Activated CD8-positive, alpha-beta T cell treated with anti-CD3 and anti-CD28 coated beads for 36 hours (primary cell): Measurements from ENCODE around the gene COX19. TPM values are rescaled to one million over a fixed set of nuclear protein-coding genes. Genes with fewer than 3 reads are reported as not detected.
A peak's percentile ranks its signal among the peaks of the same experiment; 100 is the strongest.

Experiments
- ATAC-seq: fragments of 200-7000 bp; cut with Tn5 transposase; one replicate; pipeline ENCODE4 v1.10.0; 2021; ENCODE audit warnings: mild to moderate bottlenecking, moderate library complexity
- CTCF ChIA-PET: fragments of 350-600 bp; sonication (Branson Sonifier 250); formaldehyde crosslinking; loops from one replicate; lab custom pipeline; 2021; ENCODE audit warnings: antibody characterized with exemption; lab: Charles Lee
- POLR2A ChIA-PET: fragments of 350-600 bp; sonication (Branson Sonifier 250); formaldehyde crosslinking; loops from one replicate; lab custom pipeline; 2021; ENCODE audit warnings: antibody characterized with exemption; lab: Charles Lee
- DNase-seq: peaks from one replicate; pipeline ENCODE4 v3.0.0-alpha.2; 2020
- H3K27ac Mint-ChIP-seq: one replicate; pipeline ENCODE4 v1.8.0; 2021; ENCODE audit warnings: mild to moderate bottlenecking, mixed read lengths
- H3K27me3 Mint-ChIP-seq: one replicate; pipeline ENCODE4 v1.8.0; 2021; ENCODE audit warnings: mixed read lengths
- H3K36me3 Mint-ChIP-seq: one replicate; pipeline ENCODE4 v1.8.0; 2021; ENCODE audit warnings: low read depth, mixed read lengths
- H3K4me1 Mint-ChIP-seq: one replicate; pipeline ENCODE4 v1.8.0; 2021; ENCODE audit warnings: low read depth, mixed read lengths
- H3K4me3 Mint-ChIP-seq: one replicate; pipeline ENCODE4 v1.8.0; 2021; ENCODE audit warnings: mild to moderate bottlenecking, moderate library complexity, mixed read lengths
- H3K9me3 Mint-ChIP-seq: one replicate; pipeline ENCODE4 v1.8.0; 2021; ENCODE audit warnings: mixed read lengths
- intact Hi-C: fragments of 100-400 bp; cut with micrococcal nuclease; formaldehyde crosslinking; loops from one replicate; pipeline ENCODE4 v1.10.0; 2022
- total RNA-seq, 2 experiments: library from RNA; stranded (reverse); gene quantifications; one replicate each; pipeline ENCODE4 v1.2.3, GENCODE V29; 2021
- TF ChIP-seq, protein P1 (sequence below): fragments of 200-600 bp; IDR thresholded peaks from one replicate; pipeline ENCODE4 v1.8.0; 2022; ENCODE audit warnings: antibody characterized with exemption, mild to moderate bottlenecking

Gene COX19
- total RNA-seq, 2 experiments from 2014 or later: 15.5 to 18.0 TPM

DNA sequence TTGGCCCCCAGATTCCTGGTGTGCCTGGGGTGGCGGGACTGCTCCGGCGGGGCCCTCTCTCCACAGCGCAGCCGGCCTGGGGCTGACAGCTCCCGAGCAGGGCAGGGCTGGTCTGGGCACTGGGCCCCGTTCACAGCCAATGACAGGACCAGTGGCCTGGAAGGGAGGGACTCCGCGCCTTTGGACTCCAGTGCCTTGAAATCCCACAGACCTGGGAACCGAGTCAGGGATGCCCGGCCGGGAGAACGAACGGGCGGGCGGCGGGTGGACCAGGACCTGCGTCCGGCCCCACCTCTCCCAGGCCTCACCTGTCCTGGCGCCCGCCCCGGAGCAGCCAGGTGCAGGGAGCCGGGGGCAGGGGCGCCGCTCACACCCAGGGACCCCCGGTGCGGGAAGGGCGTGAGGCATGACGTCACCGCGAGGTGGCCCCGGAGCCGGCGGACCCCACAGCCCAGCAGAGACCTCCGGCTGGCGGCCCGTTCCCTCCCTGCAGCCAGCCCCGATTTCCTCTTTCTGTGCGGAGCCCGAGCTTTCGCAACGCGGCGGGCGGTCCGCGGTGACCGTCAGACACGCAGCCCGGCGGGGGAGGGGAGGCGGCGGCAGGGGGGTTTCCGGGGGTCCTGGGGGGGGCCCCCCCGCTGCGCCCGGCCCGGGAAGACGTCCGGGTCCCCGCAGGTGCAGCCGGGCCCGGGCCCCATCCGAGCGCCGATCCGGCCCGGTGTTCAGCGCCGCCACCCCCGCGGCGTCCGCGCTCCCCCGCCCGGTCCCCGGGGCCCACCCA lies 21.6 kb downstream of the COX19 start:
- intact Hi-C loops: no loop called here
- TF ChIP-seq, protein P1, sequence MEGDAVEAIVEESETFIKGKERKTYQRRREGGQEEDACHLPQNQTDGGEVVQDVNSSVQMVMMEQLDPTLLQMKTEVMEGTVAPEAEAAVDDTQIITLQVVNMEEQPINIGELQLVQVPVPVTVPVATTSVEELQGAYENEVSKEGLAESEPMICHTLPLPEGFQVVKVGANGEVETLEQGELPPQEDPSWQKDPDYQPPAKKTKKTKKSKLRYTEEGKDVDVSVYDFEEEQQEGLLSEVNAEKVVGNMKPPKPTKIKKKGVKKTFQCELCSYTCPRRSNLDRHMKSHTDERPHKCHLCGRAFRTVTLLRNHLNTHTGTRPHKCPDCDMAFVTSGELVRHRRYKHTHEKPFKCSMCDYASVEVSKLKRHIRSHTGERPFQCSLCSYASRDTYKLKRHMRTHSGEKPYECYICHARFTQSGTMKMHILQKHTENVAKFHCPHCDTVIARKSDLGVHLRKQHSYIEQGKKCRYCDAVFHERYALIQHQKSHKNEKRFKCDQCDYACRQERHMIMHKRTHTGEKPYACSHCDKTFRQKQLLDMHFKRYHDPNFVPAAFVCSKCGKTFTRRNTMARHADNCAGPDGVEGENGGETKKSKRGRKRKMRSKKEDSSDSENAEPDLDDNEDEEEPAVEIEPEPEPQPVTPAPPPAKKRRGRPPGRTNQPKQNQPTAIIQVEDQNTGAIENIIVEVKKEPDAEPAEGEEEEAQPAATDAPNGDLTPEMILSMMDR: no peak
- peak; percentile 21 for ATAC-seq
- Mint-ChIP-seq H3K4me3 (peak overlapping the region; percentile 58), H3K27me3 (peaks cover 2% of the 10 kb centered on the region), H3K27ac (no peak overlapping the region), H3K36me3 (peaks cover 15% of the 10 kb centered on the region), H3K9me3 (no peaks in the 10 kb centered on the region), H3K4me1 (peaks cover 19% of the 10 kb centered on the region)
- DNase-seq: peak; percentile 34
- POLR2A ChIA-PET: interaction anchor here (0.8 to 1.8 kb wide), 7 partner anchors 9 to 197 kb away, joined by 3 to 5 read pairs (median 3); no protein-coding TSS in a partner anchor
- CTCF ChIA-PET: interaction anchor here (0.6 to 1.5 kb wide), 4 partner anchors 16 to 46 kb away, joined by 3 to 5 read pairs (median 4); partner anchors contain the start of gene COX19

DNA sequence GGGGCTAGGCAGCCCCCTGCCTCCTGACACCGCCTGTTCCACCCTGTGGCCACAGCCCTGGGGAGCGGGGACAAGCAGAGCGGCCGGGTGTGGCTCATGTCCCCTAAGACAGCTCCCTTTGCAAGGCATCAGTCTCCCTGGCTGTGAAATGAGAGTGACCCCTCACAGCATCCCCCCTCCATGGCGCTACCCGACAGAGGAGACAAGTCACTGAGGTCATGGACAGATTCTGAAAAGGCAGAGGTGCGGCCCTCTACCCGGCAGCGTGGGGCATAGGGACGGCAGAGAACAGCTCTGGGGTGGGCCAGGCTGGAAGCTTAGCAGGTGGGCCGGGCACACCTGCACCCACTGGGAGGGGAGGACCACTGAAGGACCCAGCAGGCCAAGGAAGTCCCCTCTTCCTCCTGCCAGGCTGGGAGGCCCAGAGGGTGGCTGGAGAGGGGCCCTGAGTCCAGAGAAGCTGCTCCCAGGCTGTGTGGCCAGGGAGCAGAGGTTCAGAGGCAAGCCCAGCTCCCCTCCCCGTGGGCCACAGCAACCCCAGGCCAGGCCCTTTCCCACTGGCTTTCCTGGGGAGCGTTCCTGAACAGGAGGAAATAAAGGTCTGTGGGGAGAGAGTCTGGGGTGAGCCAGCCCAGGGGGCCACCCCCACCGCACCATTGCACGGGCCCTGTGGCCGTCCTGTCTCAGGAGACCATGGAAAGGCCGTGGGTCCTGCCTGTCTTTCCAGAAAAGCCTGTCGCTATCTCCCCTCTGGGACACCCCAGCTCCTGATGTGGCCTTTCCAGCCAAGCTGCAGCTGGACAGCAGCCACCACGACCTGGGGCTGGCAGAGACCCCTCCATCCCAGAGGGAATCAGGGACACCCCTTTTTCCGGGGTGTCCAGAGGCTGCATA lies 22.6 kb downstream of the COX19 start:
- Mint-ChIP-seq H3K4me1 (peaks cover 21% of the 10 kb centered on the region), H3K27me3 (peaks cover 2% of the 10 kb centered on the region), H3K4me3 (peak overlapping the region; percentile 58), H3K9me3 (no peaks in the 10 kb centered on the region), H3K27ac (peak overlapping the region; percentile 18), H3K36me3 (peaks cover 15% of the 10 kb centered on the region)
- ATAC-seq: no peak
- intact Hi-C loops: no loop called here
- POLR2A ChIA-PET: interaction anchor here (0.9 to 1.8 kb wide), 8 partner anchors 10 to 45 kb away, joined by 3 to 5 read pairs (median 4); no protein-coding TSS in a partner anchor
- TF ChIP-seq, protein P1: no peak
- no peak for DNase-seq
- CTCF ChIA-PET: interaction anchor here (0.8 to 1.5 kb wide), 5 partner anchors 15 to 80 kb away, joined by 3 to 5 read pairs (median 4); partner anchors contain the start of gene COX19

DNA sequence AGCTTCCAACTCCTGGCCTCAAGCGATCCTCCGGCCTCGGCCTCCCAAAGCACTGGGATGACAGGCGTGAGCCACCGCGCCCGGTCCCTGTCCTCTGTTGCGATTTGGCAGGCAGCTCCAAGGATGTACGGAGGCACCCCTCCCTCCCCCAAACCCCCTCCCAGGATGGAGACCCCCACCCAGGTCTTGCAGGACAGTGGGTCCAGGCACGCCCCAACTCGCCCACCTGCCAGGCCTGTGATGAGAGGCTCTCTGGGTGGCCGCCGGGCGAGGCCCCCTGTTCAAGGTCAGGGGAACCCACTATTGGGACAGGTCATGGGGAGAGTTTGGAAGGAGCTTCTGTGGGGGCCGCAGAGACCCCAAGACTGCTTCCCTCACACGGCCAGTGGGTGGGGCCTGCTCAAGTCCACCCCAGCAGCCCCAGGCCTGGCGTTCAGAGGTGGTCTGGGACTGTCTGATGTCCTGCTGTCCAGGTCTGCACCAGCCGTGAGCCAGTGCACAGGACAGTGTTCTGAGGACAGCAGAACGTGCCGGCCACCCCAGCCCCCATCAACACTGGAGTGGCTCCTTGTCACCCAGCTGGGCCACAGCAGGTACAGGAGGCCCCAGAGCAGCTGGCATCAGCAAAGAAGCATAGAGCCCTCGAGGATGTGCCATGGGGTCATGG lies 23.3 kb downstream of the COX19 start:
- Mint-ChIP-seq H3K36me3 (peaks cover 15% of the 10 kb centered on the region), H3K4me1 (peaks cover 21% of the 10 kb centered on the region), H3K27me3 (peaks cover 2% of the 10 kb centered on the region), H3K27ac (no peak overlapping the region), H3K9me3 (no peaks in the 10 kb centered on the region), H3K4me3 (peak overlapping the region; percentile 42)
- intact Hi-C loops: no loop called here
- POLR2A ChIA-PET: interaction anchor here (0.6 to 1.8 kb wide), 7 partner anchors 11 to 135 kb away, joined by 3 to 5 read pairs (median 3); no protein-coding TSS in a partner anchor
- TF ChIP-seq, protein P1: no peak
- CTCF ChIA-PET: interaction anchor here (0.9 to 1.5 kb wide), 5 partner anchors 22 to 114 kb away, joined by 3 to 5 read pairs (median 4); no protein-coding TSS in a partner anchor
- no peak for DNase-seq
- no peak for ATAC-seq

DNA sequence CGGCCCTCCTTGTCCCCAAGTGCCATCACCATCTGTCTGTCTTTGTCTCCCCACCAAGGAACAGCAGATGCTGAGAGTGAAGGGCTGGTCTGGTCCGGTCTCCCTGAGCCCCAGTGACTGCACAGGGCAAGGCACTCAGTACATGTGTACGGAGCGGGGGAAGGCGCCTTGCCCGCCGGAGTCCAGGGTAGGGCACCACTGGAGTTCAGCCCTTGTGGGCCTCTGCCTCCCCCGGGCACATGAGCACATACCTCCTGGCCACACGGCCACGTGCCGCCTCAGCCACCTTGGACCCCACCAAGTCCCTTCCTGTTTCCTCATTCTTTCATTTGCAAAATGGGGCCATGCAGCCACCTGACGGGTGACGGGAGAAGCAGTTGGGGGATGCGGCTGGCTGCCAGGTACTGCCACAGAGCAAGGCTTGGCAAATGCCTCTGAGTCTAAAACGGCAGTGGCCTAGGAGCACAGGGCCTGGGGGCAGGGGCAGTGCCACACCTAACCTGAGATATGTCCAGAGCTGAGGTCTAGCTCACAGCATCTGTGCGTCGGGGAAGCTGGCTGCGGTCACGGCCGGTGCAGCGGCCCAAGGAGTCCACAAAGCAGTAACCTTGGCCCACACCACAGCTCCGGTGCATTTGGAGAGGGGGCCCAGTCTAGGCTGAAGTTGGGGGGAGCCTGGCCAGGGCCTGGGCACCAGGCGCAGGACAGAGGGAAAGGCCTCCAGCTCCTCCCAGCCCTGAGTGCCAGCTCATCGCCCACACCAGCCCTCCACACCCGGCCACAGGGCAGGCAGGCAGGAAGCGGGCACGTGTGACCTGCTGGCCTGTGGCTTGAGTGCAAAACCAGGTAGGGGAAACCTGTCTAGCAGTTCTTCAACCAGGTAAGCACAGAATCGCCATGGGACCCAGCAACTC lies 26.1 kb downstream of the COX19 start:
- H3K27ac Mint-ChIP-seq: peak overlapping the region; percentile 44
- no peak for ATAC-seq
- H3K4me1 Mint-ChIP-seq: peaks cover 17% of the 10 kb centered on the region
- H3K4me3 Mint-ChIP-seq: no peak overlapping the region
- TF ChIP-seq, protein P1: no peak
- no peaks in the 10 kb centered on the region for H3K27me3 Mint-ChIP-seq
- H3K36me3 Mint-ChIP-seq: peaks cover 16% of the 10 kb centered on the region
- no peak for DNase-seq
- CTCF ChIA-PET: no interaction called here
- no peaks in the 10 kb centered on the region for H3K9me3 Mint-ChIP-seq
- intact Hi-C loops: loop anchor here (5.0 kb wide), 1 partner anchor 37 kb away; no protein-coding TSS in a partner anchor
- POLR2A ChIA-PET: interaction anchor here (0.7 kb wide), 1 partner anchor 52 kb away, joined by 3 read pairs; no protein-coding TSS in a partner anchor
